Osteoblast (primary cell): ENCODE results near the gene ONECUT1. TPM values are rescaled to one million over a fixed set of nuclear protein-coding genes. Genes with fewer than 3 reads are reported as not detected.

Experiments used
- DNase-seq: peaks from one replicate; pipeline ENCODE4 v3.0.0; 2011; ENCODE audit warnings: low spot score, mixed read lengths; ENCODE audit not compliant: insufficient read length; ENCODE audit errors: missing footprints
- H2AFZ ChIP-seq: 2 replicates; pipeline ENCODE4 v1.6.0; 2011; ENCODE audit warnings: mild to moderate bottlenecking, low read length
- H3K27ac ChIP-seq: 2 replicates; pipeline ENCODE4 v1.5.1; 2011; ENCODE audit warnings: mild to moderate bottlenecking, low read depth, low read length, moderate library complexity
- H3K27me3 ChIP-seq: 2 replicates; pipeline ENCODE4 v1.6.0; 2012; ENCODE audit warnings: mild to moderate bottlenecking, control low read depth, inconsistent platforms, low read length, moderate library complexity; ENCODE audit not compliant: insufficient read depth
- H3K36me3 ChIP-seq: 2 replicates; pipeline ENCODE4 v1.5.1; 2011; ENCODE audit warnings: mild to moderate bottlenecking, low read length, control low read depth, moderate library complexity; ENCODE audit not compliant: insufficient read depth
- H3K4me1 ChIP-seq: 2 replicates; pipeline ENCODE4 v1.5.1; 2011; ENCODE audit warnings: mild to moderate bottlenecking, low read length, control low read depth, moderate library complexity; ENCODE audit not compliant: insufficient read depth
- H3K4me2 ChIP-seq: 2 replicates; pipeline ENCODE4 v1.6.0; 2011; ENCODE audit warnings: mild to moderate bottlenecking, low read length; ENCODE audit not compliant: insufficient read depth
- H3K4me3 ChIP-seq: fragments of 200-600 bp; sonication (generic); 3 replicates; pipeline ENCODE4 v1.5.1; 2012; ENCODE audit warnings: mild to moderate bottlenecking, low read length, inconsistent platforms; ENCODE audit not compliant: insufficient read depth
- H3K79me2 ChIP-seq: 2 replicates; pipeline ENCODE4 v1.6.0; 2012; ENCODE audit warnings: mild to moderate bottlenecking, low read length, control low read depth, inconsistent platforms; ENCODE audit not compliant: insufficient read depth
- H3K9me3 ChIP-seq: 2 replicates; pipeline ENCODE4 v1.5.1; 2011; ENCODE audit warnings: low read depth, low read length, control low read depth
- H4K20me1 ChIP-seq: 2 replicates; pipeline ENCODE4 v1.6.0; 2012; ENCODE audit warnings: mild to moderate bottlenecking, low read length, control low read depth; ENCODE audit not compliant: insufficient read depth
- total RNA-seq: library from RNA; depleted of rRNA; stranded (reverse); fragments of >200 nt; gene quantifications from 2 replicates; pipeline ENCODE4 v1.2.3, GENCODE V29; 2012
- TF ChIP-seq, protein P1 (sequence below): IDR thresholded peaks from 2 replicates; pipeline ENCODE4 v1.5.1; 2011; ENCODE audit warnings: mild to moderate bottlenecking, low read depth, low read length, moderate library complexity; ENCODE audit errors: extremely low read depth

Gene ONECUT1
- total RNA-seq, 1 donor: not detected

DNA sequence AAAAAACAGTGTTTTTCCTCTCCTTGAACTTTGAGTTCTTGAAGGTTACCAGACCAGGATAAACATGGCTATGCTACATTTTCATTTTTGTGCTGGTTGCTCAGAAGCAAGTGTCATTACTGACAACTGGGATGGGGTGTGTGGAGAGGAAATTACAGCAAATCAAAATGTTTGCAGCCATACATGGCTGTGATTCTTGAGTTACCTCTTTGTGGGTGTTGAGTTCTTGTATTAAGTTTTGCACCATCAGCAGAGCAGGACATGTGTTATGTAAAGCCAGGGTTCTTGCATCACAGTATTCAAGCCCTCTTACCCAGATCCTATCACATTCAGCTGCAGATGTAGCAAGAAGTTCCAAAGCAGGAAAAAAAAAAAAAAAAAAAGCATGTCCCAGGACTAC lies 57.0 kb downstream of the ONECUT1 start:
- Histone ChIP-seq H3K4me2 (no peak overlapping the region), H2AFZ (no peak overlapping the region), H3K4me3 (no peak overlapping the region), H3K79me2 (no peaks in the 10 kb centered on the region), H3K27ac (no peak overlapping the region), H3K27me3 (no peaks in the 10 kb centered on the region), H3K36me3 (no peaks in the 10 kb centered on the region), H3K4me1 (peaks cover 18% of the 10 kb centered on the region), H4K20me1 (no peaks in the 10 kb centered on the region), H3K9me3 (no peaks in the 10 kb centered on the region)
- DNase-seq: no peak
- TF ChIP-seq, protein P1, sequence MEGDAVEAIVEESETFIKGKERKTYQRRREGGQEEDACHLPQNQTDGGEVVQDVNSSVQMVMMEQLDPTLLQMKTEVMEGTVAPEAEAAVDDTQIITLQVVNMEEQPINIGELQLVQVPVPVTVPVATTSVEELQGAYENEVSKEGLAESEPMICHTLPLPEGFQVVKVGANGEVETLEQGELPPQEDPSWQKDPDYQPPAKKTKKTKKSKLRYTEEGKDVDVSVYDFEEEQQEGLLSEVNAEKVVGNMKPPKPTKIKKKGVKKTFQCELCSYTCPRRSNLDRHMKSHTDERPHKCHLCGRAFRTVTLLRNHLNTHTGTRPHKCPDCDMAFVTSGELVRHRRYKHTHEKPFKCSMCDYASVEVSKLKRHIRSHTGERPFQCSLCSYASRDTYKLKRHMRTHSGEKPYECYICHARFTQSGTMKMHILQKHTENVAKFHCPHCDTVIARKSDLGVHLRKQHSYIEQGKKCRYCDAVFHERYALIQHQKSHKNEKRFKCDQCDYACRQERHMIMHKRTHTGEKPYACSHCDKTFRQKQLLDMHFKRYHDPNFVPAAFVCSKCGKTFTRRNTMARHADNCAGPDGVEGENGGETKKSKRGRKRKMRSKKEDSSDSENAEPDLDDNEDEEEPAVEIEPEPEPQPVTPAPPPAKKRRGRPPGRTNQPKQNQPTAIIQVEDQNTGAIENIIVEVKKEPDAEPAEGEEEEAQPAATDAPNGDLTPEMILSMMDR: no peak

DNA sequence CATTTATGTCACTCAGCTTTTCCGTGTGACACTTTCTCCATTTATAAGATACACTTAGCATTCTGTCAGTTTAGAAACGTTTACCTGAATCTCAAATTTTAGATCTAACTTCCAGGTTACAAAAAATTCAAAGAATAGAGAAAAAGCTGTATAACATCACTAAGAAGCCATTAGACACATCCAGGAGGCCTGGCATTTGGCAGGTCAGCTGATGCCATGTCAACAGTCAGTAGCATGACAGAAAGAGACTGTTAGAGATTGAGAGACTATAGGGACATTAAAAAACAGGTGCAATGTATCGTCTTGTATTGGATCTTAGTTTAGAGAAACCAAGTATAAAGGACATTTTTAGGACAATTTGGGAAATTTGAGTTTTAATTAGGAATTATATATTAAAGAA lies 57.6 kb downstream of the ONECUT1 start:
- no peaks in the 10 kb centered on the region for H3K9me3 ChIP-seq
- TF ChIP-seq, protein P1: no peak
- no peak overlapping the region for H2AFZ ChIP-seq
- H3K27ac ChIP-seq: no peak overlapping the region
- no peak overlapping the region for H3K4me3 ChIP-seq
- no peaks in the 10 kb centered on the region for H4K20me1 ChIP-seq
- H3K4me1 ChIP-seq: peaks cover 13% of the 10 kb centered on the region
- H3K27me3 ChIP-seq: no peaks in the 10 kb centered on the region
- DNase-seq: no peak
- no peak overlapping the region for H3K4me2 ChIP-seq
- H3K79me2 ChIP-seq: no peaks in the 10 kb centered on the region
- H3K36me3 ChIP-seq: no peaks in the 10 kb centered on the region

DNA sequence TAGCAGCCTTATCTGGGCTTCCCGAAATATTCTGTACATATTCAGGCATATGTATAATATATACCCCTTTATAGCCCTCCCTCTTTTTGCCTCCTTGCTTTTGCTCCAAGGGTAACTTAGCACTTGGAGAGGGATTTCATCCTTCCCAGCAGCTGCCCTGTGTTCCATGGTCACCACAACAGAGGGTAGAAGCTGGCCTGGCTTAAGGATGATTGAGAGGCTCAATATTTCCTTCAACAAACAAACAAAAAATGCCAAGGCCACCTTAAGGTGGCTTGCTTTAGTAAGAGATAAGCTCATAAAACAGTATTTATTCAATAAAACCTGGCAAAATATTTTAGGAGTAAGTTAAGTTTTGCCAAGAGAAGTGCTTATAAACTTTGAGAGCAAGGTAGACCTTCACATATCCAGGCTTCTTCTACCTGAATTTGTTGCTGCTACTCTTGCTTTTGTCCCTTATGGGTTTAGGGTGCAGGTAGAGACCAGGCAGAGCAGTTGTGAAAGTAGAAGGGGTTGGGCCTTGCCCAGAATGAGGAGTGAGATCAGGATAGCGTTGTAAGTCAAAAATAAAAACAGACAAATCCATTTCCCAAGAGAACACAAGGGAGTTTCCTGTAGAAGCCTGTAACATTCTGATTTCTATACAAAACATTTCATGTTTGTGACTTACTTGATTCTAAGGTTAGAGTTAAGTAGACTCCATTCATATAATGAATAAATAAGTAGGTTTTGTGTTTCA lies 58.2 kb downstream of the ONECUT1 start:
- no peaks in the 10 kb centered on the region for H3K79me2 ChIP-seq
- DNase-seq: no peak
- H3K36me3 ChIP-seq: no peaks in the 10 kb centered on the region
- H4K20me1 ChIP-seq: no peaks in the 10 kb centered on the region
- no peaks in the 10 kb centered on the region for H3K27me3 ChIP-seq
- no peak overlapping the region for H3K4me3 ChIP-seq
- no peaks in the 10 kb centered on the region for H3K9me3 ChIP-seq
- H3K27ac ChIP-seq: no peak overlapping the region
- H2AFZ ChIP-seq: no peak overlapping the region
- TF ChIP-seq, protein P1: no peak
- H3K4me2 ChIP-seq: no peak overlapping the region
- peaks cover 11% of the 10 kb centered on the region for H3K4me1 ChIP-seq

DNA sequence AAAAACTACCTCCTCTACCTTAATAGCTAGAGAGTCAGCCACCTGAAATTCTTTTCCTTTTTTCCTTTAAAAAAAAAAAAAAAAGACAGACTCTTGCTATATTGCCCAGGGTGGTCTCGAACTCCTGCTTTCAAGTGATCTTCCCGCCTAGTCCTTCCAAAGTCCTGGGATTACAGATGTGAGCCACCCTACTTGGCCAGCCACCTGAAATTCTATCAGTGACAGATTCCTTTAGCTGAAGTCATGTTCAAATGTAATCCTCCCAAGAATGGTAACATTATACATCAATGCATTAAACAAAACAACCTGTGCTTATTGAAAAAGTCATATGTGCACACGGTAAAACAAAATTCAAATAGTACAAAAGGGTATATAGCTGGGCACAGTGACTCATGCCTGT lies 59.1 kb downstream of the ONECUT1 start:
- H3K27me3 ChIP-seq: peaks cover 2% of the 10 kb centered on the region
- H3K4me3 ChIP-seq: no peak overlapping the region
- no peaks in the 10 kb centered on the region for H3K36me3 ChIP-seq
- no peak overlapping the region for H3K4me2 ChIP-seq
- no peaks in the 10 kb centered on the region for H4K20me1 ChIP-seq
- no peaks in the 10 kb centered on the region for H3K79me2 ChIP-seq
- H3K9me3 ChIP-seq: no peaks in the 10 kb centered on the region
- DNase-seq: no peak
- no peak overlapping the region for H3K27ac ChIP-seq
- H3K4me1 ChIP-seq: peaks cover 11% of the 10 kb centered on the region
- no peak overlapping the region for H2AFZ ChIP-seq
- TF ChIP-seq, protein P1: no peak
